K562 (cell line): ENCODE results near the gene RNASE7.

Source experiments
- ARID2 ChIP-seq: fragments of 450-650 bp; IDR thresholded peaks from 2 replicates; pipeline ENCODE4 v1.6.1; 2017; ENCODE audit warnings: antibody characterized with exemption, mild to moderate bottlenecking
- ARNT ChIP-seq, 2 experiments: fragments of 450-650 bp; IDR thresholded peaks; 2 replicates each; pipeline ENCODE4 v1.6.1; 2016; ENCODE audit warnings: mild to moderate bottlenecking in 1 of 2
- CHD2 ChIP-seq: IDR thresholded peaks from 2 replicates; pipeline ENCODE4 v1.6.1; 2011; ENCODE audit warnings: low read depth, low read length
- CTCF ChIP-seq, 3 experiments: IDR thresholded peaks in 2 of 3; conservative IDR thresholded peaks in 1 of 3; 2 replicates each; pipeline ENCODE4 v1.5.1; 2011 to 2012; ENCODE audit warnings: low read length in 3 of 3, mild to moderate bottlenecking in 3 of 3, control low read depth in 2 of 3, improper control_type of control experiment in 1 of 3, inconsistent platforms in 1 of 3, low read depth in 1 of 3, mixed read lengths in 1 of 3, moderate library complexity in 1 of 3; ENCODE audit not compliant: insufficient read depth in 2 of 3
- EHMT2 ChIP-seq: fragments of 450-650 bp; IDR thresholded peaks from 2 replicates; pipeline ENCODE4 v1.6.1; 2018; ENCODE audit warnings: antibody characterized with exemption
- FOXK2 ChIP-seq, 2 experiments: fragments of 450-650 bp; IDR thresholded peaks in 1 of 2; conservative IDR thresholded peaks in 1 of 2; 2 replicates each; pipeline ENCODE4 v1.6.1; 2016; ENCODE audit warnings: low read depth in 2 of 2, mild to moderate bottlenecking in 1 of 2
- NCOA6 ChIP-seq: fragments of 450-650 bp; IDR thresholded peaks from 2 replicates; pipeline ENCODE4 v1.6.1; 2017; ENCODE audit warnings: mild to moderate bottlenecking
- POLR2A ChIP-seq: fragments of 450-650 bp; conservative IDR thresholded peaks from 2 replicates; pipeline ENCODE4 v1.6.1; 2016
- RAD21 ChIP-seq, 2 experiments: fragments of 250-450 bp in 1 of 2; fragments of 450-650 bp in 1 of 2; sonication (Bioruptor Pico) in 1 of 2; formaldehyde crosslinking in 1 of 2; IDR thresholded peaks in 1 of 2; conservative IDR thresholded peaks in 1 of 2; 2 replicates each; pipeline versions ENCODE4 v1.4.0 to v1.8.0; 2020 to 2022; ENCODE audit warnings: mild to moderate bottlenecking in 2 of 2, moderate library complexity in 1 of 2
- ZBTB33 ChIP-seq: sonication (generic); formaldehyde crosslinking; IDR thresholded peaks from 2 replicates; pipeline ENCODE4 v1.8.1; 2023; ENCODE audit warnings: mild to moderate bottlenecking, missing genetic modification reagents
- ZFX ChIP-seq: sonication (generic); formaldehyde crosslinking; IDR thresholded peaks from 2 replicates; pipeline ENCODE4 v1.8.0; 2022; ENCODE audit warnings: mild to moderate bottlenecking, missing genetic modification reagents, moderate library complexity
- ZNF431 ChIP-seq: sonication (generic); formaldehyde crosslinking; IDR thresholded peaks from 2 replicates; pipeline ENCODE4 v1.8.0; 2022; ENCODE audit warnings: mild to moderate bottlenecking, missing genetic modification reagents

GRCh38 chr14:21053184-21054122 is 11.3 kb downstream of the RNASE7 start:
- TF ChIP-seq FOXK2 (conservative IDR thresholded peaks at IDR 0.05 in 1 of 2, IDR thresholded peaks at IDR 0.05 in 1 of 2; ENCODE audit: low read depth in 2 of 2), result no peak
- TF ChIP-seq CTCF (IDR thresholded peaks at IDR 0.05 in 2 of 3, conservative IDR thresholded peaks at IDR 0.05 in 1 of 3; ENCODE audit: insufficient read depth in 2 of 3, low read depth in 1 of 3, low read length in 3 of 3), result no peak
- TF ChIP-seq EHMT2, result no peak
- no peak for TF ChIP-seq ZNF431 (CRISPR knock-in tag)
- no peak for TF ChIP-seq CHD2
- no peak for TF ChIP-seq ARNT (IDR thresholded peaks at IDR 0.05)
- TF ChIP-seq NCOA6, result no peak
- no peak for TF ChIP-seq RAD21 (CRISPR knock-in tag; conservative IDR thresholded peaks at IDR 0.05 in 1 of 2, IDR thresholded peaks at IDR 0.05 in 1 of 2)
- TF ChIP-seq ZBTB33 (CRISPR knock-in tag), result no peak
- no peak for TF ChIP-seq POLR2A
- TF ChIP-seq ARID2, result no peak
- no peak for TF ChIP-seq ZFX (CRISPR knock-in tag)
